ENCODE measurements around the gene DIS3L.
"Not testable (repeated sequence)": the region's sequence is repeated elsewhere in the genome, so short reads cannot be mapped to it uniquely, and the experiment has no call there.

The DIS3L gene

GRCh38 chr15:66278056-66278455 is 15.3 kb upstream of the DIS3L start:
- no peak for DNase-seq (ENCODE audit: low read depth in 2 of 2)

- no peak for DNase-seq (ENCODE audit: low read depth in 2 of 2)
Observed at GRCh38 chr15:66278671-66279070, 14.7 kb upstream of the DIS3L start.

- DNase-seq (ENCODE audit: low read depth in 2 of 2), result no peak
Observed at GRCh38 chr15:66284271-66284670, 9.1 kb upstream of the DIS3L start.

GRCh38 chr15:66285533-66286280 is 7.7 kb upstream of the DIS3L start:
- DNase-seq (ENCODE audit: low read depth in 2 of 2), result no peak

GRCh38 chr15:66287461-66288057 is 5.8 kb upstream of the DIS3L start:
- no peak for DNase-seq (ENCODE audit: low read depth in 2 of 2)

GRCh38 chr15:66288093-66288492 is 5.3 kb upstream of the DIS3L start:
- no peak for DNase-seq (ENCODE audit: low read depth in 2 of 2)

GRCh38 chr15:66288551-66289185 is 4.7 kb upstream of the DIS3L start:
- no peak for DNase-seq (ENCODE audit: low read depth in 2 of 2)

GRCh38 chr15:66290007-66290406 is 3.4 kb upstream of the DIS3L start:
- no peak for DNase-seq (ENCODE audit: low read depth in 2 of 2)

GRCh38 chr15:66290518-66290917 is 2.9 kb upstream of the DIS3L start:
- no peak for DNase-seq (ENCODE audit: low read depth in 2 of 2)

GRCh38 chr15:66291816-66292570 is 1.4 kb upstream of the DIS3L start:
- DNase-seq (ENCODE audit: low read depth in 2 of 2), result no peak

- no peak for DNase-seq (ENCODE audit: low read depth in 2 of 2)
Observed at GRCh38 chr15:66292571-66293418, 573 bp upstream of the DIS3L start.

- no peak for DNase-seq (ENCODE audit: low read depth in 2 of 2)
Observed at GRCh38 chr15:66294157-66294931, 976 bp downstream of the DIS3L start.

GRCh38 chr15:66294932-66295235 is 1.5 kb downstream of the DIS3L start:
- no peak for DNase-seq (ENCODE audit: low read depth in 2 of 2)

GRCh38 chr15:66296186-66296585 is 2.8 kb downstream of the DIS3L start:
- no peak for DNase-seq (ENCODE audit: low read depth in 2 of 2)

GRCh38 chr15:66298803-66299251 is 5.5 kb downstream of the DIS3L start:
- no peak for DNase-seq (ENCODE audit: low read depth in 2 of 2)

- DNase-seq (ENCODE audit: low read depth in 2 of 2), result no peak
Observed at GRCh38 chr15:66302489-66303278, 9.3 kb downstream of the DIS3L start.

GRCh38 chr15:66304425-66304824 is 11.1 kb downstream of the DIS3L start:
- DNase-seq (ENCODE audit: low read depth in 2 of 2), result not testable (repeated sequence)

GRCh38 chr15:66306381-66306780 is 13.0 kb downstream of the DIS3L start:
- no peak for DNase-seq (ENCODE audit: low read depth in 2 of 2)

GRCh38 chr15:66308531-66308930 is 15.2 kb downstream of the DIS3L start:
- DNase-seq (ENCODE audit: low read depth in 2 of 2), result no peak

- DNase-seq (ENCODE audit: low read depth in 2 of 2), result no peak
Observed at GRCh38 chr15:66309828-66310227, 16.5 kb downstream of the DIS3L start.
